DMS 273 (cell line): ENCODE measurements around the gene ITPR3.
"Not testable (repeated sequence)": the region's sequence is repeated elsewhere in the genome, so short reads cannot be mapped to it uniquely, and the experiment has no call there.

Source experiments
- DNase-seq: peaks from one replicate; lab custom pipeline; 2025; ENCODE audit not compliant: unreplicated experiment; lab: John Stamatoyannopoulos, UW

The ITPR3 gene

DNA sequence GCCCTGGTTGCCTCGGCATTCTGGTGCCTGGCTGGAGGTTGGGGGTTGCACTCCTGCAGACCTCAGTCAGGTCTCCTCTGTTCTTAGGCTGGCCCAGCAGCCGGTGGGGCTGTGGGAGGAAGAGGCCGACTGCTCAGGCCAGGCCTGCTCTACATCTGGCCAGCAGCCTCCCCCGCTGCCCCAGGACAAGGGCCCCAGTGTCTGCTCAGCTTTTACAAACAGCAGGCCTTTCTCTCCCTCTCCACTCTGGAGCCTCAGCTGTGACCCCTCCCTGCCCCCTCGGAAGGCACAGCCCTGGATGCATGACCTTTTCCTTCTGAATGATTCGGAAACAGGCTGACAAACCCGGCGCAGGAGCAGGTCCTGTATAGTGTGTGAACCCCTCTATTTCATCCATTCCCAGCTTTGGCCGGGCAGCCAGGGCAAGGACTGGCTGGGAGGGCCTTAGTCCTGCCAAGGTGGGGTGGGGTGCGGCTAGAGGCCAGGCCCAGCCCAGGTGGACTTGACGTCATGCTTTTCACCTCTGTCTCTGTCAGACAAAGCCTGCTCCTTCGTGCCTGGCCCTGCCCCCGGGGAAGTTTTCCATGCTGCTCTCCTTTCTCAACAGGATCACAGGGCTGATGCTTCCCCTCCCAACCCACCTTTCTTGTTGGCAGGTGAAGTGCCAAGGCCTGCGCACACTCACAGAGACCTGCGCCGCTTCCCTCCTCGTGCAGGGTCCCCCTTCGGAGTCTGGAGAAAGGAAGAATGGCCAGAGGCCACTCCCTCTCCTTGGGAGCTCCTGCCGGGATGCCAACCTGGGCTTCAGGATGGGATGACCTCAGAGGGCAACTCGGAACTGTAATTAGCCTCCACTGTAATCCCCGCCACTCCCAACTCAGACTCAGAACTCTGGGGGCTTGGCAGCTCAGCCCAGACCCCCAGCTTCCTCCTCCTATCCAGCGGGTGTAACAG, 10.1 kb upstream of the ITPR3 start:
- no peak for DNase-seq

DNA sequence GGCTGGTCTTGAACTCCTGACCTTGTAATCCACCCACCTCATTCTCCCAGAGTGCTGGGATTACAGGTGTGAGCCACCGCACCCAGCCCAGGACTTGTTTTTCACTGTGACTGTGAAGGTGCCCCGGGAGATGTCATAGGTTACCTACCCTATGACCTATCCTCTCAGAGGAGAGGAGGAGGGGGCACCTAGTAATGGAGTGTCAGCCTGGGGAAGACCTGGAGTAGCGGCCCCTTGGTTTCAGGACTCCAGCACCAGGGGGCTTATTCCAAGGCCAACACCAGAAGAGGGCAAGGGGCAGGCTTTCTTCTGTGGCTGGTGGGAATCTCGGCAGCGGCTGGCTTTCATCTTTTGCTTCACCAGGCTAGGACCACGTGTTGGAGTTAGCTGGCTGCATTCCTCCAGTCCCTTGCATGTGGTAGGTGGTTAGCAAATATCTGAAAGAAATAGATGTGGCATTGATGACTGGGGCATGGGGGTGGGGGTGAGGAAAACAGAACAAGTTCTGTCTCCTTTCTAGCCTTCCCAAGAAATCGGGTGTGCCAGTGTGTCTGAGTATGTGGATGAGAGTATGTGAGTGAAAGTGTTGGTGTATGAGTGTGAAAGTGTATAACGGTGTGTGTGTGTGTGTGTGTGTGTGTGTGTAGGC, 7.9 kb upstream of the ITPR3 start:
- DNase-seq = no peak

DNA sequence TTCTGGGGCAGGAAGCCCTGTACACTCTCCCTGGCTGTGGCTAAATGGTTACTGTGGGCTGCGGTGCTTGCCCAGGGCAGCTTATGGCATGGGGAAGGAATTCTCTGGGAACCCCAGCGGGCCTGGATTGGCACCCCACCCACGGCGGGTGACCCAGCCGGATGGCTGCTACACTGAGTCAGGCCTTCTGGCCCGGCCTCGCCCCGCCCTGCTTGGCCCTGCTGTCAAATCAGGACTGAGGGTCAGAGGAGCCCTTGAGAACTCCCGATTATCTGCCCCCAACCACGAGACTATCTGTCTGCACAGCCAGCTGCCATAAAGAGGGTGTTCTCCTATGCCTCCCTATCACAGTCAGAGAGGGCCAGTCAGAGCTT, 7.3 kb upstream of the ITPR3 start:
- DNase-seq = no peak

DNA sequence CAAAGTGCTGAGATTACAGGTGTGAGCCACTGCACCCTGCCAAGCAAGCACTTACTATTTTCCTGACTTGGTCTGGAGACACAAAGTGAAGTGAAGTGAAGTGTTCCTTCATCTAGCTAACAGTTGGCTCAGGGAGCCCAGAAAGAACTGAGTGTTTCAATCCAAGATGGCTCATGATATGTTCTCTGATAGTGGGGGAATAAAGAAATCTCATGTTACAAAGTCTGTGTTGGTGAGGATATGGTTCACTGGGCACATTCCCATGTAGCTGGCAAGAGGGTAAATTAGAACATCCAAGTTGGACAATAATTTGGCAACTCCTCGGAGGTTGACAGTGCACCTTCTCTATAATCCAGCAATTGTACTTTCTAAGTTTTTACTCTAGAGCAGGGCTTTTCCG, 5.0 kb upstream of the ITPR3 start:
- DNase-seq = no peak

DNA sequence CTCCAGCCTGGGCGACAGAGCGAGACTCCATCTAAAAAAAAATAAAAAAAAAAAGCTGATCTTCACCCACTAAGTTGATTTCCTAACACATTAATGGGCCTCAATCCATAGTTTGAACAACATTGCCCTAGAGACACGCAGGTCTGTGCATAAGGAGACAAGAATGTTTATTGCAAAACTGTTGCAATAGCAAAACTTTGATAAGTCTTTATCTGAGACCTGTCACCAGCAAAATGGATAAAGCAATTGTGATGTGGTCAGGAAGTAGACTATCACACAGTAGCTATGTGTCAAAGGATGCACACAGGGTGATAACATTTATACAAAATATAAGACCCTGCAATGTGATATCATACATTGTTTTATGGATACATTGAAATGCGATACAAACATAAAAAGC, 4.2 kb upstream of the ITPR3 start:
- DNase-seq = no peak

DNA sequence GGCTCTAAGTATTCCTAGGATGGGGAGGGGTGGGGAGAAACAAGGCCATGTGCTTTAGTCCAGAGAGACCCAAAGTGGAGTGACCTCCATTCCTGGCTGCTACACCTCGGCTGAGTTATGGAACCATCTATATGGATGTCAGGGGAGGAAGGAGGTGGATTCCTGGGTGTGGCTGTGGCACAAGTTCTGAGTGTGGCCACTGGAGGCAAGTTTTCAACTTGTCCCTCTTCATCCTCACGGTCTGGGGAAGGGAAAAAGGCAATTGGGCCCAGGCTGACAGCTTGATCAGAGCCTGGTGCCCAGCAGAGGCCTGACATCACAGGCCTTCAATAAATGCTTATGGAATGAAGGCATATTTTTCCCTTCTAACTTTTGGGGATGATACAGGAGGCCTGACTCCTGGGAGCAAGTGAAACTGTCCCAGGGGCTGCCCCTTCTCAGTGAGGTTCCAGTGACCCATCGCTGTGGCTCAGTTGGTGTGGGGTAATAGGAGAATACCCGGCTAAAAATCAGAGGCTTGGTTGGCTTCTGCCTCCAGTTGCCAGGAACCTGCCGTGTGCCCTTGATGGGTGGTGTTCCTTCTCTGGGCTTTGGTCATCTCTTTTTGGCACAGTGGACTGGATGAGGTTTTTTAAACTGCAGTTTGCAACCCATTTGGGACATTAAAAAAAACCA, 1.8 kb upstream of the ITPR3 start:
- peak; percentile 29 for DNase-seq

DNA sequence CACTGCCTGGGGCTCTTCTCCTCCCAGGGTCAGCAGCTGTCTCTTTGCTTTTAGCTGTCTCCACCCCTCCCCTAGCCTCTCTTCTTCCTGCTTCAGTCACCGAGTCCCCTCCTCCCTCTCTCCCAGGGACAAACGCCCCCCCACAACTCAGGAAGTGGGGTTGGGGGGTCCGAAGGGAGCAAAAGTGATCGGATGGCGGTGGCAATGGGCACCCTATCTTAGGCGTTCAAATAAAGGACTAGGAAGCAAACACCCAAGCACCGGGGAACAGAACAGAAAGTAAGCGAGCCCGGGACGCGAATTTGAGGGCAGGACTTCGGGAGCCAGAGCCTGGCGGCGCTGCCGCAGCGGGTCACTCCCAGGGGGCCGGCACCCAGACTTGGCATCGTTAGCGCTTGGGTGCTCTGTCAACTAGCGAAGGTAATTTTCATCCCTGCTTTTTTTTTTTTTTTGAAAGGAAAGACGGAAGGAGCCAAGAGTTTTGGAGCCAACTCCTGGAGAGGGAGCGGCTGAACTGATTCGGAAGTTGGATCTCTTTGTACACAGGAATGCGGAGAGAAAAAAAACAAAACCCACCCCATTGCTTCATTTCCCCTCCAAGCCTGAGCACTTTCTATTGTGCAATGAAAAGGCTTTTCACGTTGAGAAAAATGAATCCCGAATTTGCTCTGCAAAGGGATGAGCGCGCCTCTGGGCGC, 815 bp upstream of the ITPR3 start:
- peak; percentile 60 for DNase-seq

DNA sequence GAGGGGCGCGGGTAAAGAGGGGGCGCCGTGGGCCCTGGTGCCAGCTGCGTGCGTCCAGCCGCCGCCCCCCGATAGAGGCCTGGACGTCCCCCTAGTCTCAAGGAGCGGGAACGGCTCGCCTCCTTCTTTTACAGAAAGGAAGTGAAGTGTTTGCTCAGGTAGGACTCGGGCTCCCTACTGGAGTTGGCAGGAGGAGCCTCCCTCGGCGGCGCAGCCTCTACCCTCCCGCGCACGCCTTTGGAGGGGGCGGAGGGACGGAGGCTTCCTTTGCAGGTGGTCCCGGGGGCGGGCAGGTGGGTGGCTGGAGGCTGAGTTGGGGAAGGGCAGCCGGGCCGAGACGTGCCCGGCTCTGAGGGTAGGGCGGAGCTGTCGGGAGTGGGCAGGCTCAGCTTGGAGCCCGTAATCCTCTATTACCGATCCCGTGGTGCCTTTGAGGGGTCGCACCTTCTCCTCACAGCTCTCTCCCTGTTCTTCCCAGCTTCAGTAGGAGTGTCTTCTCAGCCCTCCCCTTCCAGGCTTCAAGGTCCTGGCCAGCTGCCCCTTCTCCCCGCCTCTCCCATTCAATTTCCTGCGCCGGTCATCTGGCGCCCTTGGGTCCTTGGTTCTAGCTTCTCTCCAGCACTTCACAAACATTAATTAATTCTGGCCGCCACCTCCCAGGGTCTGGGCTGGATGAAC, 728 bp downstream of the ITPR3 start:
- peak; percentile 41 for DNase-seq

DNA sequence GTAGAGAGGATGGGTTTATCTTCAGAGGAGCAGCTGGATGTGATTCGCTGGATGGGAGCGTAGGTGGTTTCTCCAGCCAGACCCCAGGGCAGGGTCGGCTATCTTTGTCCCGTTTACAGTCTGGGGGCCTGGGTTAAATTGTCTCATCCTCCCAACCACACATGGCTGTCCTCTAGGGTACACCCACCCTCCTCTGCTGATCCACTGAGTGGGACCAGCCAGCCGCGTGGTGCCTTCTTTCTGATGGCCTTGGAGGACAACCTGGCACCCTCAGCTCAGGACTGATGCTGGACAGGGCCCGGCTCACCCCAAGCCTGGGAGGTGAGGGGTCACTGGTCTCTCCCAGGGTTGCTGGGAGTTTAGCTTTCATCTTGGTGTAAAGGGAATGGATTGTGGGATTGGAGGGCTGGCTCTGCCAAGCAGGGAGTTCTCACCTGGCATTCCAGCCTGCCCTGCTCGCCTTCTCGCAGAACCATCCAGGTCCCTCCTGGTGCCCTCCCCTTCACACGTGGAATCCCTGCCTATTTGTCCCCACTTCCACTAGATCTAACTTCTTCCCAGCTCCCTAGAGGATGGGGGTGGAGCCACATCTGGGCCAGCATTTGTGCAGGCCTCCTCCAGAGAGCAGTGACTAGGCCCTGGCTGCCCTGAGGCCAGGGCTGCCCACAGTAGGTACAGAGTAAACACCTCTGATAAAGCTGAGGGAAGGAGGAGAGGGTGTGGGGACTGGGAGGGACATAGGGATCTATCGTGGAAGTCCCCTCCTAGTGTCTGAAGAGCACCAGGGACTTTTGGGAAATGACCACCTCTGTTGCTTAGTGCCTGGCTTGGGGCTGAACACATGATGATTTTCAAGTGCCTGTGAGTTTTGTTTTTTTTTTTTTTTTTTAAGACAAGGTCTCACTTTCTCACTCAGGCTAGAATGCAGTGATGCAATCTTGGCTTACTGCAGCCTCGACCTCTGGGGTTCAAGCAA, 1.6 kb downstream of the ITPR3 start:
- DNase-seq = no peak

DNA sequence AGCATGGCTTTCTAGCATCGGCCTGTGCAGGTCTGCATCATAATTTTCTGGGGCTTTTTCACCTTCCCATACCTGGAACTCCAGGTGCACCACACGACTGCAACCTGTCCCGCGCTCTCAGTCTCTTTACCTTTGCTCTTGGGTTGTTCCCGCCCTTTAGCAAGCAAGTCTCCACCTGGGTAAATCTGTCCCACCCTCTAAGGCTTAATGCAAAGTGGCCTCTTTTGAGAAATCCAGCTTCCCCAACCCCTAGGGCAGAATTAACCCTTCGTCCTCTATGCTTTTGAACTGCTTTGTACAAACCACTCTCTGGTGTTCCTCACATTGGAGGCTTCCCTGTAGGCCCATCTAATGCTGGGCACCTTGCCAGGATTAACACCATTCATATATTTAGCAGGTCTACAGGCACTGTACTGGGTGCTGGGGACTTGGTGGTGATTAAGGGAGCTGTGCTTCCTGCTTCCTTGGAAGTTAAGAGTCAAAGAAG, 2.8 kb downstream of the ITPR3 start:
- no peak for DNase-seq

DNA sequence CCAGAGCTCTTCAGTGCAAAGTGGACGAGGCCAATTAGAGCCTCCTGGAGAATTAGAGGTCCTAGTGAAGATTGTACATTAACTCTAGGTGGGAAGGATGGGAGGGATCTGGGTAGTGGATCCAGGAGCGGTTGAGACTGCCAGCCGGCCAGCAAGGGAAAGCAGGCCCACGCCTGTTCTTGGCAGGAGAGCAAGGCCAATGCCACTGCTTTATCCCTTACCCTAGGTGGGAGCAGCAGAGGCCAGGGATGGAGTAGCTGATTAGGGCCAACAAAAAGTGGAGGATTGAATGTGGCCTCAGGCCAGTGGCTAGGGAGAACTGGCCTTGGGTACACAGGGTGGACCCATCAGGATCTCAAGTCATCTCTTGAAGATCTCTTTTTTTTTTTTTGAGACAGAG, 3.7 kb downstream of the ITPR3 start:
- no peak for DNase-seq

DNA sequence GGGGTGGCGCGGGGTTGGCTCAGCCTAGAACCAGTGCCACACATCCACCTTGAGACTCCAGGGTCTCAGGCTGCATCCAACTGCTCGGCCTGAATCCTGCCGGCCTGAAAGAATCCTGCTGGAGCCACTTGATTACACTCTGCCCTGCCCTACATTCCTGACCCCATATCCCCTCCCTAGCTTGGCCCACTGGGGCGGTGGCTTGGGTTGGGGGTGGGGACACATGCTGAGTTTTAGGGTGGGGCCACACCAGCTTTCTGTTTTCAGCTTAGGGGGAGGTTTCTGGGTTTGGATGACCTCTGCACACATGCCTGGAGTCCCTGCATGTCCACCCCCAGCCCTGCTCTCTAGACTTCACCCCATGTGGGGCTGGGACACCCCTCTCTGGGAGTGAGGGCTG, 6.8 kb downstream of the ITPR3 start:
- DNase-seq = no peak

DNA sequence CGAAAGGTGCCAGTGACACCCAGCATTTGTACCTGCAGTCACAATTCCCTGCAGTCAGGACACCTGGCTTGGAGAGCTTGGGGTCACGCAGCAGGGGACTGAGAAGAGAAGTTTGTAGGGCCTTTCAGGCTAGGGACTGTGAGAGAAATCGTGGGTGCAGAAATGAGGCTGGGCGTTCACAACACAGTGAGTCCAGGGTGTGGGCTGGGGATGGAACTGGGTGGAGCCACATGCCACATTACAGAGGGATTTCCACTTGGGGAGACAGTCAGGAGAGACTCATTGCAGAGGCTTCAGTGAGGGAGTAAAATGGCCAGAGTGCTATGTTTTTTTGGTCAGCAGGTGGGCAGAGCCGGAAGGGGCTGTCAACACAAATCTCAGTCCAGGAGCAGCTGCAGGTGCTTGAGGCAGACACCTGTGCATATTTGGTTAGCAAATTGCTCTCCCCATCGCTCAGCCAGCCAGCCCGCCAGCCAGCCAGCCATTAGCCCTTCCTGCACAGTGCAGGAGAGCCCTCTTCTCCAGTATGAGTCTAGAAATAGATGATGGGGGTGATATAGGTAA, 7.4 kb downstream of the ITPR3 start:
- DNase-seq = no peak

DNA sequence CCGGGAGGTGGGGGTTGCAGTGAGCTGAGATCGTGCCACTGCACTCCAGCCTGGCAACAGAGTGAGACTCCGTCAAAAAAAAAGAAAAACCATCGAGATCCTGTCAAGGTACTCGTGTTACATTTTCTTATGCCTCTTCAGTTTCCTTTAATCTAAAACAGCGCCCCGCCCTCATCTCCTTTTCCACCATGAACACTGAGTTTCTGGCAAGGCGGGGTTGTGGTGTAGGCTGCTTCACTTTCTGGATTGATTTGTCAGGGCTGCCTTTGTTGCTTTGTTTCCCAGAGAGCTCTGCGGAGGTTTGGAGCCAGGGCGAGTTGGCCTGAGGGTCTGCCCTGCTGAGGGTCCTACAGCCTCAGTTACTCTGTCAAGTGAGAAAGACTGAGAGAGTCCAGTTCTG, 8.9 kb downstream of the ITPR3 start:
- no peak for DNase-seq

DNA sequence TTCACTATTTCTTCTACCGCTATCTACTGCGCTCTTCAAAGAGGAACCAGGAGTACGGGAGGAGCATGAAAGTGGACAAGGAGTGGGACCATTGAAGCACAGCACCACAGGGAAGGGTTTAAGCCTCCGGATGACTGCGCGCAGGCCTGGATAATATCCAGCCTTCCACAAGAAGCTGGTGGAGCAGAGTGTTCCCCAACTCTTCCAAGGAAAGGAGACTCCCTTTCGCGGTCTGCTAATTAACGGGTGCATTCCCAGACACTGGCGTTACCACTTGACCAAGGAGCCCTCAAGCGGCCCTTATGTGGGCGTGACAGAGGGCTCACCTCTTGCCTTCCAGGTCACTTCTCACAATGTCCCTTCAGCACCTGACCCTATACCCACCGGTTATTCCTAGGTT, 10.4 kb downstream of the ITPR3 start:
- not testable (repeated sequence) for DNase-seq

DNA sequence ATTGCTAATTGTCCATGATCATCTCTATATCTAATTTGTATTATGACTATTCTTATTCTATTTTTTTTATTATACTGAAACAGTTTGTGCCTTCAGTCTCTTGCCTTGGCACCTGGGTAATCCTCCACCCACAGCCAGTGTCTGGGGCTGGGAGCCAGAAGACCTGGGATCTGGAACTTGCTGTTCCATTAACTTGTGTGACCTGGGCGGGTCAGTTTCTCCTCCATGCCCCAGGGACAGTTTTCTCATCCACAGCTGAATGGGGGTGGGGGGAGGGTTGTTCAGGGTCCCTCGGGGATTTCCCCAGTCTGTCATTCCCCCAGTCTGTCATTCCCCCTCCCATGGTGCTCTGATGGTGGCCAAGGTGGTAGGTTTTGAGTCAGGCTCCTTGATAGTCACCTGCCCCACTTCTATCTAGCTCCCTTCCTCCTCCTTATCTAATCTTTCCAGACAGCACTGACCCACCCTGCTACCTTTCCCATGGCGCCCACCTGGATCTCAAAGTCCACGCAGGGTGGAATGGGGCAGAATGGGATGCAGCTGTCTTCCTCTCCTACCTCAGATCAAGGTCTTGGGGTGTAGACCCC, 10.9 kb downstream of the ITPR3 start:
- no peak for DNase-seq

DNA sequence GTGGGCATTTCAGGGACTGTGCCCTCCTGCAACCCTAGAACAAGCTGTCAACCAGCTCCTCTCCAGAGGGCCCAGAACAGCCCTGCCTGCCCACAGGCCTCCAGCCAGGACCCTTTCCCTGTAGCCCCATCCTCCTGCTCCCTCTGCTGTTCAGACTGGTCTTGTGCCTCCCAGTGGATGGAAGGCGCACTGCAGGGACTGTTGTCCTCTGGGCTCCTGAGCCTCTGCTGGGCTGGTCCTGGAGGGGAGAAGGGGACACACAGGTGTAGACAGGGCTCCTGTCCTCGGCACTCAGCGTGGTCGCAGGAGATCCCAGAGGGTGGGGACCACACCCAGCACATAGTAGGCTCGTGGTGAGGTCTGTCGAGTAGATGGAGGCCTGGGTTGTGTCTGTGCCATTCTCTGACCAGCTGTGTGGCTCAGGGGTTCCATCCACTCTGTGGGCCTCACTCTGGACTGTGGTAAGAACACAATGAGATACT, 11.5 kb downstream of the ITPR3 start:
- DNase-seq = peak; percentile 74

DNA sequence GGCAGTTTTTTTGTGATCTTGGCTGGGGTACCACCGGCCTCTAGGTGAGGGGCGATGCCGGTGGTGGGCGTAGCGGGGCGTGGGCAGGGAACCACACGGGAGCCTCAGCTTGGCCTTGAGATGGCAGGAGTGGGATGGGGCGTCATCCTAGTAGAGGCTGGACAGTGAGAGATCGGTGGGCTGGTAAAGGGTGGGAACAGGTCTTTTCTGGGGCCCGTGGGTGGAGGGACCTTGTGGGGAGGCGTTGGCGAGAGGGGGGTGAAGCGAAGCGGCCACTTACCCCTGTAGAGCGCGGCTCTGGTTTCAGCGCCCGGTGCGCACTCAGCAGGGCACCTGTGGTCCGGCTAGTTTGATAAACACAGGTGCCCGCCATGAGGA, 12.0 kb downstream of the ITPR3 start:
- DNase-seq = no peak
